ENCODE measurements around the gene FAM118A. TPM values are rescaled to one million over a fixed set of nuclear protein-coding genes. Genes with fewer than 3 reads are reported as not detected.
"Not testable (repeated sequence)": the region's sequence is repeated elsewhere in the genome, so short reads cannot be mapped to it uniquely, and the experiment has no call there.

The FAM118A gene
- total RNA-seq, 1 experiment from 2014 or later: 21.8 TPM

DNA sequence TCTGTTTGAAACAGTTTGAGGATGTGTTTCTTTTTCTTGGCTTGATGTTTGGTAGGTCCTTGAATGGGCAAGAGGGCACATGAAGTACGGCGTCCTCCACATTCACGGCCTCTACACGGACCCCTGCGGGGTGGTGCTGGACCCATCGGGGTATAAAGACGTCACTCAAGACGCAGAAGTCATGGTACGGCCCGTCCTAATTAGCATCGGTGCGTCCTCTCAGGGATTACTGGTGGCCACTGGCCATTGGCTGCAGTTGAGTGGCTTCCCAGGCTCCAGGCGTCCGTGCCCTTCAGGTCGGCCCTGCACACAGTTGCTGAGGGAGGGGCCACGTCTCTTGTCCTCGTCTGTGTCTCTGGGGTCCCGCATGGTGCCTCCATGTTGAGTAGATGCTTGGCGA is 20.8 kb downstream of the FAM118A start:
- DNase-seq (ENCODE audit: low spot score): no peak

DNA sequence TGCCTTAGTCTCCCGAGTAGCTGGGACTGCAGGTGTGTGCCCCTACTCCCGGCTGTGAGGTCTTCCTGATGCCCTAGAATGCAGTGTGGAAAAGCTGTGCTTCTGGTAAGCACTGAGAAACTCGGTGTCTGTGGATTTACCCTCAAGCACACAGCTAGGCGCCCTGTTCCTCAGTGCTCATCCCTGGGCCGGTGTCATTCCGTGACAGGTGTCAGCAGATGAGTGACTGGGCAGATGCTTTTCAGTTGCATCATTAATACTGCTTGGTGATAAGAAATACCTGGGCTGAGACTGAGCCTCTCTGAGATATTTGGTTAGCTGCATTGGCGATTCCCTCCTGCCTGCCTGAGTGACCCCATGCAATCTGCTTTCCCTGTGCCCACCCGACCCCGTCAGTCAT is 21.8 kb downstream of the FAM118A start:
- DNase-seq (ENCODE audit: low spot score): no peak

GRCh38 chr22:45332001-45332400 is 22.3 kb downstream of the FAM118A start:
- DNase-seq (ENCODE audit: low spot score): no peak

GRCh38 chr22:45334068-45334467 is 24.3 kb downstream of the FAM118A start:
- no peak for DNase-seq (ENCODE audit: low spot score)

GRCh38 chr22:45334528-45334927 is 24.8 kb downstream of the FAM118A start:
- no peak for DNase-seq (ENCODE audit: low spot score)

DNA sequence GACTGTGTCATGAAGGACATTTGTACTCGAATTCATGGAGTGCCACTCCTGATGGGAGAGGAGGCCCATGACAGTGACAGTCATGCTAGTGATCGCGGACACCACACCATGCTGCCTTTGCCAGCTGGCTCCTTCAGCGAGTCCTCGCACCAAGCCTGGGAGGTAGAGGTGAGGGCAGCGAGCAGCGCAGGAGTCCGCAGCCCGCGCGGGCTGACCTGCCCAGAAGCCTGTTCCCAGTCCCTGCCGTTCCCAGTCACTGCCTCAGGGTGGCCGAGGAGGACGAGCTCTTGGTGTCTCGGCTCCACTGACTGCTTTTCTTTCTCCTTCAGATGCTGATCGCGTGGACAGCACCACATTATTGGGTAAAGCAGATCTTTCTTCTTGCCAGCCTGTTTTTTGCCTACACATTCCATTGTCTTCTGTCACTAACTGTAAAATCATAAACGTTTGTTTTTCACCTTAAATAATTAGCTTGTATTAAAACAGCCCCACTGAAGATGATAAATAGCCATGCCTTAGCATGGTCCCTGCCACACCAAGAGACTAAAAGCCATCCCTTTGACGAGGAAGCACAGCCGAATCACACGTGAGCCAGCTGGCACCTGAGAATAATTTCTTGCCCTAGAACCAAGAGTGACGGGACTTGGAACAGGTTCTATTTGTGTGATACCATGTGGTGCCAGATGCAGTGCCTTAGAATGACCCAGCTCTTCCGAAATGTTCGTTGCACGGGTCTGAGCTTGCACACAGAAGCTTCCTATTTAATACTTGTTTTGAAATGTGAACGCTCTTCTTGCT is 25.5 kb downstream of the FAM118A start:
- DNase-seq (ENCODE audit: low spot score): no peak

DNA sequence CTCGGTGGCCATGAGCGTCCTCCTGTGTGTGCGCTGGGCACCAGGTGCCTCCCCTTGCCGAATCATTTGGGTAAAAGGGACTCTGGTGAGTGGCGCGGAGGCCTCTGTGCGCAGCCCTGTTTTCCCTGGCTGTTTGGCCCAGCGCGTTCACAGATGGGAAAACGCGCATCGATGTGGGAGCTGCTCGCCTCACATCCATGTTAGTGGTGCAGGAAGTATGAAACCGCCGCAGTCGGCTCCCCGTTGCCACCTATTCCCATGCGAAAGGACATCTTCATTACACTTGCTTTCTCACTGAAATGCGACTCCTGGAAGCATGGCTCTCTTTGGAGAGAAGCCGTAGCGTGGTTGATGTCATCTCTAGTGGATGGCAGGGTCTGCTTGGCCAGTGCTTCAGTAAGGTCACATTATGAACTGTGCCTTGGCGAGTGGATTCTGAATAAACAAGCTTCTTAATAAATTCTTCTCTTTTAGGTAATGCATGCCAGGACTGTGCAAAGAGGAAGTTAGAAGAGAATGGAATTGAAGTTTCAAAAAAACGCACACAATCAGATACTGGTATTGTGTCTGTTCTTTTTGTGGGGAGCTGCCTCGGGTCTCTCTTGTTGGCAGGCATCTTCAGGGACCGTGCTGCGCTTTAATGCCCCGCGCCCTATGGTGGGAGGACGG is 26.3 kb downstream of the FAM118A start:
- no peak for DNase-seq (ENCODE audit: low spot score)

DNA sequence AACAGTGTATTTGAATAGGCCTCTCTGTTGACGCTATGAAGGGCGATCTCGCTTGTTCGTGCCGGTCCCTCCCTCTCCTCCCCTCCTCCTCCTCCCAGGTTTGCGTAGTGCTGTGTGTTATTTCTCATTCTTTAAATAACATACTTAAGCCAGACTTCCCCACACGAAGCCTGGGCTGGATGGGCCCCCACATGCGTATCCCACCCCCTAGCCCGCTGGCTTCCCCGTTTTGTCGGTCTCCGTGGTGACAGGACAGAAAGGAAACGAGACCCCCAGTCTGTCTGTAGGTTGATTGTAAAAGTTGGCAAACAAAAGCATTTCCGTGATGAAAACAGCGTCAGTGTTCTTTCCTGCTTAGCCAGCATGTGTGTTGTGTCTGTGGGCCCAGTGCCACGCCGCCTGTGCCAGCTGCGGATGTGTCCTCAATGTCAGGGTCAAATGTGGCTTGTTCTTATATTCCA is 27.3 kb downstream of the FAM118A start:
- DNase-seq (ENCODE audit: low spot score): no peak

GRCh38 chr22:45337536-45337935 is 27.8 kb downstream of the FAM118A start:
- no peak for DNase-seq (ENCODE audit: low spot score)

DNA sequence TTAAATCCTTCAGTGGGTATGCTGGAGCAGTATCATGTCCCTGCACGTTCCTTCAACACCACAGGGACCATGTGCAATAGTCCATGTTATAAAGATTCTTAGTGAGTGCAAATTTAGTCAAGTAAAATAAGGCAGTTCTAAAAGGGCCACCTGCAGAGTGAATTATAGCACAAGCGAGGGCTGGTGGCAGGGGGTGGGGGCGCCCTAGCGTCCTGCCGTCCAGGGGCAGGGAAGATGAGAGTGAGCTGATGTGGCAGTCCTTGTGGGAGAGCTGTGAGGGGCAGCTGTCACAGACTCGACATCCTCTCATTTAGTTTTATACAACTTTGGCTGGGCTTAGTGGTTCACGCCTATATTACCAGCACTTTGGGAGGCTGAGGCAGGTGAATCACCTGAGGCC is 29.1 kb downstream of the FAM118A start:
- no peak for DNase-seq (ENCODE audit: low spot score)

- DNase-seq (ENCODE audit: low spot score): no peak
Observed at GRCh38 chr22:45340323-45340722, 30.6 kb downstream of the FAM118A start.

- DNase-seq (ENCODE audit: low spot score): no peak
Observed at GRCh38 chr22:45341498-45341897, 31.8 kb downstream of the FAM118A start.

DNA sequence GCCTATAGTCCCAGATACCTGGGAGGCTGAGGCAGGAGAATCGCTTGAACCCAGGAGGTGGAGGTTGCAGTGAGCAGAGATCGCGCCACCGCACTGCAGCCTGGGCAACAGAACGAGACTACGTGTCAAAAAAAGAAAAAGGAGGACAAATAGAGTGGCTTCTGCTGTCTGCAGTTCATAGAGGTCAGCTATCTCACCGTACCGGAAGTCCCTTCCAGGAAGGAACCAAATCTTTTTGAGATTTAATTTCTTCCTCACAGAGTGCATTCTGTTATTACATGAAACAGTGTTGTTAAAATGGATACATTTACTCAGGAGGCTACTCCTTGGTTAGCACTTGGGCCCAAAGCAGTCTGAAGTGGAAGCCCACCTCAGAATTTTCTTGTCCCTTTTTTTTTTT is 33.4 kb downstream of the FAM118A start:
- DNase-seq (ENCODE audit: low spot score): no peak

DNA sequence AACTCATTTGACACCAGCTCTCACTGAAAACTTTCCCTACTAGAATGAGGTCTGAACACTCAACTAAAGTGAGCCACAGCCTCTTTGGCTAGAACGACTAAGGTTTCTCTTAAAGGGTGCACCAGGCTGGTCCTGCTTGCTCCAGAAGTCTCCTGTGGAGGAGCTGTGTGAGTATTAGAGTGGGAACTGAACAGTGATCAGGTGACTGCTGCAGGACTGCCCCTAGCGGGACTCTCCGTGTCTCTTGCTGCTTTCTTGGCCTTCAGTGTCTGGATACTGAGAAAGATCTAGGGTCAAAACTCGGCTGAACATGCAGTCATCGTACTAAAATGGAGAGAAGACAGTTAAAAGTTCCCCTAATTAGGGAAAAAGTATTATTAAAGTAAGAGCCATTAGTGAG is 34.6 kb downstream of the FAM118A start:
- no peak for DNase-seq (ENCODE audit: low spot score)

DNA sequence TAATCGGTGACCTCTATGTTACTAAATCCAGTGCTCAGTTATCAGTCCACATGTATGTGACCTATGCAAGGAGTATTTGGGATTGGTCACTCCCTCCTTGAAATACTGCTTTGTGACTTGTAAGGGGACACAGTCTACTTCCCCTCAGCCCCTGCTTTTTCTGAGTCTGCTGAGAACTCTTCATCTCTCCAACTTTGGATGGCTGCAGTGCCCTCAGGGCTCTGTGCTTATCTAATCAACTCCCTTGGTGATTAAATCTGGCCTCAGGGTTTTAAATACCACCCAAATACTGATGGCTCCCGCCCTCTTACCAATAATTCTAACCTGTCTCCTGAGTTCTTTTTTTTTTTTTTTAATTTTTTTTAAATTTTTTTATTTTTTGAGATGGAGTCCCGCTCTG is 40.2 kb downstream of the FAM118A start:
- DNase-seq (ENCODE audit: low spot score): no peak

DNA sequence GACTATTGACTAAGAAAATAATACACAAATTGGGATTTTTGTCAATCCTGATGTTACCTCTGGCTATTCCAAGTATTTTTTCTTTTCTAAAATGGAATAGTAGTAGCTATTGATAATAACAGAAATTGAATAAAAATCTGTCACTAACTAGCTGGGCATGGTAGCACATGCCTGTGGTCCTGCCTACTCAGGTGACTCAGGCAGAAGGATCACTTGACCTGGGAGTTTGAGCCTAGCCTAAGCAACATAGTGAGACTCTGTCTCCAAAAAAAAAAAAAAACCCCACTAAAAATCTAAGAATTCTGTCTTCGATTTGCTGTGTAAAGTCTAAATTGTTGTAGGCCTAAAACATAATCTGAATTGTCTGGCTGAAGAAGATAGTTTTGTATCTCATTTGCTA is 42.2 kb downstream of the FAM118A start:
- DNase-seq (ENCODE audit: low spot score): no peak

- DNase-seq (ENCODE audit: low spot score): not testable (repeated sequence)
Observed at GRCh38 chr22:45352757-45353156, 43.0 kb downstream of the FAM118A start.

GRCh38 chr22:45353786-45354185 is 44.1 kb downstream of the FAM118A start:
- no peak for DNase-seq (ENCODE audit: low spot score)

GRCh38 chr22:45357490-45357889 is 47.8 kb downstream of the FAM118A start:
- DNase-seq (ENCODE audit: low spot score): no peak

DNA sequence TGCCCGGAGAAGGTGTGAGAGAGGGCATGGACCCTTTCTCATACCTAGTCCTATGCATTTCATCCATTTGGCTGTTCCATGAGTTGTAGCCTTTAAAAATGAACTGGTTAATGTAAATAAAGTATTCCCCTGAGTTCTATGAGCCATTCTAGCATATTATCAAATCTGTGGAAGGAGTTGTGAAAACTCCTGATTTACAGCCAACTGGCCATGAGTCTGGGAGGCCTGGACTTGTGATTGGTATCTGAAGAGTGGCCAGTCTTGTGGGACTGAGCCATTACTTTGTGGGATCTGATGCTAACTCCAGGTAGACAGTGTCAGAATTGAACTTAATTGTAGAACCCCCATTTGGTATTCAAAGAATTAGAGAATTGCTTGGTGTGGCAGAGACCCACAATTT is 48.4 kb downstream of the FAM118A start:
- DNase-seq (ENCODE audit: low spot score): no peak

GRCh38 chr22:45359627-45360026 is 49.9 kb downstream of the FAM118A start:
- no peak for DNase-seq (ENCODE audit: low spot score)

- DNase-seq (ENCODE audit: low spot score): no peak
Observed at GRCh38 chr22:45366713-45367112, 57.0 kb downstream of the FAM118A start.

- DNase-seq (ENCODE audit: low spot score): not testable (repeated sequence)
Observed at GRCh38 chr22:45373592-45373991, 63.9 kb downstream of the FAM118A start.

Data from A172 (cell line).